Neuronal stem cell (in vitro differentiated cells): ENCODE measurements around the gene TTC28.
A peak's percentile ranks its signal among the peaks of the same experiment; 100 is the strongest.

Source experiments
- DNase-seq: peaks from one replicate; pipeline ENCODE4 v3.0.0-alpha.2; 2013; ENCODE audit warnings: low spot score
- H2AFZ ChIP-seq: one replicate; pipeline ENCODE4 v1.6.1; 2013; ENCODE audit warnings: mild to moderate bottlenecking, low read length, inconsistent platforms
- H2AK5ac ChIP-seq: 2 replicates; pipeline ENCODE4 v1.6.1; 2013; ENCODE audit warnings: low read depth, mild to moderate bottlenecking, inconsistent platforms, low read length, moderate library complexity, mixed read lengths
- H2BK120ac ChIP-seq: 2 replicates; pipeline ENCODE4 v1.6.1; 2013; ENCODE audit warnings: low read depth, mild to moderate bottlenecking, inconsistent platforms, low read length, moderate library complexity, mixed read lengths
- H2BK12ac ChIP-seq: one replicate; pipeline ENCODE4 v1.6.1; 2013; ENCODE audit warnings: low read length, inconsistent platforms
- H2BK15ac ChIP-seq: 2 replicates; pipeline ENCODE4 v1.6.1; 2013; ENCODE audit warnings: mild to moderate bottlenecking, low read length, inconsistent platforms, mixed read lengths
- H2BK5ac ChIP-seq: one replicate; pipeline ENCODE4 v1.6.1; 2013; ENCODE audit warnings: inconsistent platforms, mild to moderate bottlenecking, low read length, moderate library complexity
- H3K14ac ChIP-seq: one replicate; pipeline ENCODE4 v1.6.1; 2013; ENCODE audit warnings: low read length, inconsistent platforms
- H3K18ac ChIP-seq: 2 replicates; pipeline ENCODE4 v1.6.1; 2013; ENCODE audit warnings: low read length, inconsistent platforms
- H3K23ac ChIP-seq: 2 replicates; pipeline ENCODE4 v1.6.1; 2013; ENCODE audit warnings: low read depth, mild to moderate bottlenecking, mixed read lengths, low read length, inconsistent platforms; ENCODE audit not compliant: poor library complexity
- H3K27ac ChIP-seq: replicated peaks from 3 replicates; pipeline ENCODE4 v1.5.1; 2013; ENCODE audit warnings: low read length, inconsistent platforms
- H3K27me3 ChIP-seq, 3 experiments: 2 replicates each; pipeline ENCODE4 v1.6.1; 2013; ENCODE audit warnings: low read length in 3 of 3, mild to moderate bottlenecking in 2 of 3, inconsistent platforms in 1 of 3, low read depth in 1 of 3, mixed read lengths in 1 of 3, moderate library complexity in 1 of 3; ENCODE audit not compliant: control insufficient read depth in 3 of 3, insufficient read depth in 3 of 3
- H3K36me3 ChIP-seq, 2 donors: replicated peaks in 1 of 2; 2 replicates each; pipeline ENCODE4 v1.6.1; 2013; ENCODE audit warnings: low read length in 2 of 2; ENCODE audit not compliant: control insufficient read depth in 2 of 2, insufficient read depth in 2 of 2
- H3K4ac ChIP-seq: 2 replicates; pipeline ENCODE4 v1.6.1; 2013; ENCODE audit warnings: inconsistent platforms, mild to moderate bottlenecking, low read length, moderate library complexity
- H3K4me1 ChIP-seq, 2 donors: 1 replicate in 1 of 2; 2 replicates in 1 of 2; pipeline ENCODE4 v1.6.1; 2013; ENCODE audit warnings: low read length in 2 of 2, low read depth in 1 of 2; ENCODE audit not compliant: control insufficient read depth in 2 of 2, insufficient read depth in 1 of 2
- H3K4me2 ChIP-seq: one replicate; pipeline ENCODE4 v1.6.1; 2013; ENCODE audit warnings: mild to moderate bottlenecking, low read length, inconsistent platforms; ENCODE audit not compliant: insufficient read depth, poor library complexity, severe bottlenecking
- H3K4me3 ChIP-seq, 2 donors: 2 replicates each; pipeline ENCODE4 v1.5.1; 2013; ENCODE audit warnings: low read length in 2 of 2, mild to moderate bottlenecking in 2 of 2, inconsistent platforms in 1 of 2, moderate library complexity in 1 of 2
- H3K79me1 ChIP-seq: one replicate; pipeline ENCODE4 v1.6.1; 2013; ENCODE audit warnings: low read depth, mild to moderate bottlenecking, inconsistent platforms, low read length, moderate library complexity
- H3K9ac ChIP-seq: one replicate; pipeline ENCODE4 v1.6.1; 2013; ENCODE audit warnings: mild to moderate bottlenecking, low read depth, low read length, inconsistent platforms; ENCODE audit not compliant: poor library complexity
- H3K9me3 ChIP-seq, 2 donors: replicated peaks in 1 of 2; 2 replicates each; pipeline versions ENCODE3 to v1.6.1; 2013; ENCODE audit warnings: low read length in 2 of 2, mild to moderate bottlenecking in 2 of 2, inconsistent platforms in 1 of 2, low read depth in 1 of 2, mixed read lengths in 1 of 2, moderate library complexity in 1 of 2; ENCODE audit not compliant: control insufficient read depth in 2 of 2, insufficient read depth in 1 of 2
- H4K8ac ChIP-seq: one replicate; pipeline ENCODE4 v1.6.1; 2013; ENCODE audit warnings: low read depth, mild to moderate bottlenecking, inconsistent platforms, low read length, moderate library complexity
- H4K91ac ChIP-seq: one replicate; pipeline ENCODE4 v1.6.1; 2013; ENCODE audit warnings: low read length, low read depth, mild to moderate bottlenecking, inconsistent platforms; ENCODE audit not compliant: poor library complexity
- WGBS, 2 donors: extraction: QIAGEN DNeasy Blood & Tissue Kit; methylation state at CpG; one replicate each; pipeline ENCODE4 v1.1.7; 2013; ENCODE audit warnings: missing lambda C conversion rate in 2 of 2, mixed read lengths in 1 of 2; ENCODE audit not compliant: insufficient read length in 2 of 2, insufficient replicate concordance in 1 of 2; ENCODE audit errors: extremely low coverage in 2 of 2; 5-methylcytosine and 5-hydroxymethylcytosine counted together

Gene TTC28

GRCh38 chr22:28054819-28055208, 624.8 kb downstream of the TTC28 start:
- no peak overlapping the region for H3K27ac ChIP-seq
- no peak overlapping the region for H3K14ac ChIP-seq
- H3K23ac ChIP-seq = no peak overlapping the region
- no peak for DNase-seq
- H3K9ac ChIP-seq = no peak overlapping the region
- H3K36me3 ChIP-seq = no peaks in the 10 kb centered on the region
- no peak overlapping the region for H3K4me2 ChIP-seq
- no peaks in the 10 kb centered on the region for H3K9me3 ChIP-seq
- H4K8ac ChIP-seq = no peak overlapping the region
- H2BK120ac ChIP-seq = no peak overlapping the region
- H3K4ac ChIP-seq = no peak overlapping the region
- no peak overlapping the region for H2AK5ac ChIP-seq
- no peak overlapping the region for H3K18ac ChIP-seq
- H3K4me3 ChIP-seq = no peak overlapping the region
- H3K27me3 ChIP-seq = peaks cover 0 to 2% (median 0%) of the 10 kb centered on the region in 3 experiments
- H2BK15ac ChIP-seq = no peak overlapping the region
- H2BK5ac ChIP-seq = no peak overlapping the region
- H3K4me1 ChIP-seq = peaks cover 7 to 15% of the 10 kb centered on the region in 2 donors
- no peak overlapping the region for H2BK12ac ChIP-seq
- no peak overlapping the region for H4K91ac ChIP-seq
- WGBS, 2 donors = no CpG with 5 or more reads among the region's 1 CpG
- H3K79me1 ChIP-seq = no peaks in the 10 kb centered on the region
- H2AFZ ChIP-seq = no peak overlapping the region

DNA sequence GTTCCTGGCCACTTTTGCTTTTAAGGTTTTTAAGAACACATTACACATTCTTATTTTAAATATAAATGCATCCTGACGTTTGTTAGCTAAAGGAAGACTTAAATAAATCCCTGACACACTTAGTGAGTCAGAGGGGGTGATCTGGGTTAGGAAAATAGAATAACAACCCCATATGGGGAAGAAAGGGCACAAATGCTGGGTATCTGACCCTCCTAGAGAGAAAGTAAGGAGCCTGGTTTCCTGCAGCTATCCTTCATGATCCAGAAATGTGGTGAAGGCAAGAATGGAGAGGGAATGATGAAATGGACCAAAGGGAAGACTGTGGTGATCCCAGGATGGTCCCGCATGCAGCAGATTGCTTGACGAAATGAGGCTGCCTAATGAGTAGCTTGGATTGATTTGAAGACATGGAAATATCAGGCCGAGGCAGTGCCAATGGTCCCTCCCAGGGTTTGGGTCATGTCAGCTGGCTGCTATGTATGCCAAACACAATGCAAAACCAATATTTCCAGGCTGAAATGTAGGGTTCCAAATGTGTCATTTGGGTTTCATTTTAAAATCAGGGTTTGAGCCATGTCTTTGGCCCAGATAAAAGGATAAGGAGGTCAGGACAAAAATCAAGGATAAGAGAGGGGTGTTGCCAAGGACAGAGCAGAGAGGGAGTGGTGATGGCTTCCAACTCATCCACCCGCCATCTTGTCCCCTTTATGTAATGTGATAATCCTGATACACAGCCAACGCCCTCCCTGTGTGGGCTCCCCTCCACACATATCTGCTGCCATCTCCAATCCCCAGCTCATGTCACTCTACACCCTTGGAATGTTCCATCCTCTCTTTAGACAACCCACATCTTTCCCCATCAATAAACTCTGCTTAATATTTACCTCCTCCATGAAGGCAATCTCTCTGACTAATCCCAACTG, 625.5 kb downstream of the TTC28 start:
- Histone ChIP-seq H2AFZ (no peak overlapping the region), H3K36me3 (no peaks in the 10 kb centered on the region), H3K4me2 (no peak overlapping the region), H3K4ac (no peak overlapping the region), H2BK12ac (no peak overlapping the region), H3K79me1 (peaks cover 1% of the 10 kb centered on the region), H3K9ac (no peak overlapping the region), H4K91ac (no peak overlapping the region), H2BK120ac (no peak overlapping the region), H3K27me3 (peaks cover 0 to 2% (median 0%) of the 10 kb centered on the region in 3 experiments), H3K18ac (no peak overlapping the region), H3K4me1 (peaks cover 7 to 15% of the 10 kb centered on the region in 2 donors), H4K8ac (no peak overlapping the region), H2BK5ac (no peak overlapping the region), H3K14ac (no peak overlapping the region), H3K9me3 (no peaks in the 10 kb centered on the region), H2AK5ac (no peak overlapping the region), H3K4me3 (no peak overlapping the region), H2BK15ac (no peak overlapping the region), H3K27ac (no peak overlapping the region), H3K23ac (no peak overlapping the region)
- WGBS, 2 donors = no CpG with 5 or more reads among the region's 6 CpGs
- DNase-seq = no peak

- no peak overlapping the region for H2BK5ac ChIP-seq
- no peak overlapping the region for H3K14ac ChIP-seq
- H3K23ac ChIP-seq = no peak overlapping the region
- H3K79me1 ChIP-seq = peaks cover 1% of the 10 kb centered on the region
- no peak overlapping the region for H2BK12ac ChIP-seq
- no peak overlapping the region for H2BK120ac ChIP-seq
- no peak overlapping the region for H4K8ac ChIP-seq
- H4K91ac ChIP-seq = no peak overlapping the region
- peak; percentile 24 for DNase-seq
- H2AK5ac ChIP-seq = no peak overlapping the region
- H3K9ac ChIP-seq = no peak overlapping the region
- H3K27ac ChIP-seq = no peak overlapping the region
- H2BK15ac ChIP-seq = no peak overlapping the region
- H3K36me3 ChIP-seq = no peaks in the 10 kb centered on the region
- no CpG with 5 or more reads among the region's 9 CpGs for WGBS, 2 donors
- peaks cover 7 to 15% of the 10 kb centered on the region in 2 donors for H3K4me1 ChIP-seq
- no peak overlapping the region for H3K4ac ChIP-seq
- H3K27me3 ChIP-seq = peaks cover 0 to 2% (median 0%) of the 10 kb centered on the region in 3 experiments
- H2AFZ ChIP-seq = peak overlapping the region; percentile 80
- no peak overlapping the region for H3K4me2 ChIP-seq
- no peaks in the 10 kb centered on the region for H3K9me3 ChIP-seq
- peak overlapping the region; percentile 25 for H3K18ac ChIP-seq
- H3K4me3 ChIP-seq = peak overlapping the region in 1 of 2 donors; percentile 42
Measured at GRCh38 chr22:28052825-28053269, 626.8 kb downstream of the TTC28 start.

- Histone ChIP-seq H2AK5ac (no peak overlapping the region), H4K8ac (no peak overlapping the region), H2BK15ac (no peak overlapping the region), H3K4ac (no peak overlapping the region), H2BK120ac (no peak overlapping the region), H2BK5ac (no peak overlapping the region), H3K4me2 (no peak overlapping the region), H4K91ac (no peak overlapping the region), H3K9me3 (no peaks in the 10 kb centered on the region), H3K9ac (no peak overlapping the region), H2AFZ (no peak overlapping the region), H3K27ac (no peak overlapping the region), H2BK12ac (no peak overlapping the region), H3K18ac (no peak overlapping the region), H3K27me3 (peaks cover 0 to 2% (median 0%) of the 10 kb centered on the region in 3 experiments), H3K23ac (no peak overlapping the region), H3K36me3 (peaks cover 1 to 6% of the 10 kb centered on the region in 2 donors), H3K79me1 (peaks cover 1% of the 10 kb centered on the region), H3K4me3 (no peak overlapping the region), H3K14ac (no peak overlapping the region), H3K4me1 (peaks cover 7 to 15% of the 10 kb centered on the region in 2 donors)
- no CpG with 5 or more reads among the region's 5 CpGs for WGBS, 2 donors
- peak; percentile 77 for DNase-seq
Measured at GRCh38 chr22:28051787-28052356, 627.8 kb downstream of the TTC28 start.
